ENCODE results near the gene EXT2. TPM values are rescaled to one million over a fixed set of nuclear protein-coding genes. Genes with fewer than 3 reads are reported as not detected.

Gene EXT2
- total RNA-seq, 1 donor from 2014 or later = 53.7 TPM

- H3K4me3 ChIP-seq = no peak overlapping the region
- no peaks in the 10 kb centered on the region for H3K36me3 ChIP-seq
- intact Hi-C loops (cut with DNase I) = no loop called here
- no peak overlapping the region for H3K27ac ChIP-seq
- no peaks in the 10 kb centered on the region for H3K9me3 ChIP-seq
- TF ChIP-seq CTCF (IDR thresholded peaks at IDR 0.05) = no peak
- DNase-seq (no peak), ATAC-seq (no peak)
- H3K4me1 ChIP-seq = no peaks in the 10 kb centered on the region
- no peaks in the 10 kb centered on the region for H3K27me3 ChIP-seq (ENCODE audit: low read depth)
These were observed 131.0 kb downstream of the EXT2 start for GRCh38 chr11:44226490-44226889.

GRCh38 chr11:44226945-44227344 lies 131.5 kb downstream of the EXT2 start:
- Histone ChIP-seq H3K4me1 (no peaks in the 10 kb centered on the region), H3K4me3 (no peak overlapping the region), H3K27me3 (ENCODE audit: low read depth) (no peaks in the 10 kb centered on the region), H3K27ac (no peak overlapping the region), H3K9me3 (no peaks in the 10 kb centered on the region), H3K36me3 (no peaks in the 10 kb centered on the region)
- no peak for TF ChIP-seq CTCF (IDR thresholded peaks at IDR 0.05)
- DNase-seq (no peak), ATAC-seq (no peak)
- intact Hi-C loops (cut with DNase I) = no loop called here

- no peaks in the 10 kb centered on the region for H3K9me3 ChIP-seq
- H3K27me3 ChIP-seq (ENCODE audit: low read depth) = no peaks in the 10 kb centered on the region
- intact Hi-C loops (cut with DNase I) = no loop called here
- H3K36me3 ChIP-seq = peaks cover 9% of the 10 kb centered on the region
- DNase-seq = no peak
- no peak overlapping the region for H3K27ac ChIP-seq
- no peaks in the 10 kb centered on the region for H3K4me1 ChIP-seq
- ATAC-seq = no peak
- H3K4me3 ChIP-seq = no peak overlapping the region
- TF ChIP-seq CTCF (IDR thresholded peaks at IDR 0.05) = no peak
These were observed 132.9 kb downstream of the EXT2 start for GRCh38 chr11:44228379-44228778.

- DNase-seq (no peak), ATAC-seq (no peak)
- H3K4me1 ChIP-seq = no peaks in the 10 kb centered on the region
- intact Hi-C loops (cut with DNase I) = no loop called here
- no peaks in the 10 kb centered on the region for H3K27me3 ChIP-seq (ENCODE audit: low read depth)
- peaks cover 11% of the 10 kb centered on the region for H3K36me3 ChIP-seq
- H3K27ac ChIP-seq = no peak overlapping the region
- H3K9me3 ChIP-seq = no peaks in the 10 kb centered on the region
- no peak for TF ChIP-seq CTCF (IDR thresholded peaks at IDR 0.05)
- H3K4me3 ChIP-seq = no peak overlapping the region
These were observed 133.6 kb downstream of the EXT2 start for GRCh38 chr11:44229098-44229497.

GRCh38 chr11:44229624-44230023 lies 134.1 kb downstream of the EXT2 start:
- intact Hi-C loops (cut with DNase I) = no loop called here

More at GRCh38 chr11:44229624-44230023, 134.1 kb downstream of the EXT2 start:
- Histone ChIP-seq H3K27me3 (ENCODE audit: low read depth) (no peaks in the 10 kb centered on the region), H3K9me3 (no peaks in the 10 kb centered on the region), H3K4me3 (no peak overlapping the region), H3K4me1 (no peaks in the 10 kb centered on the region), H3K36me3 (peaks cover 15% of the 10 kb centered on the region), H3K27ac (no peak overlapping the region)
- TF ChIP-seq CTCF (IDR thresholded peaks at IDR 0.05) = no peak
- DNase-seq = no peak
- no peak for ATAC-seq

Data from lower lobe of right lung (tissue), 2 donors.